ENCODE measurements around the gene IFNGR1. TPM values are rescaled to one million over a fixed set of nuclear protein-coding genes. Genes with fewer than 3 reads are reported as not detected.

The IFNGR1 gene
- total and polyA plus RNA-seq, 10 of the 15 experiments (the other 5 are each of a cell fraction or from before 2014, with no cell fraction given): 89.0 to 296 (median 138) TPM

- TF ChIP-seq EP300 (IDR thresholded peaks at IDR 0.05; ENCODE audit: borderline replicate concordance in 1 of 2, control insufficient read depth in 1 of 2, low read depth in 2 of 2, low read length in 2 of 2): 0 out of 4 replicates have a peak, but pooled peaks of 1 of the 2 experiments have one; percentile 2
- TF ChIP-seq SMAD1 (IDR thresholded peaks at IDR 0.05; ENCODE audit: low read depth, partially characterized antibody): no peak
- TF ChIP-seq FOXM1 (IDR thresholded peaks at IDR 0.05; ENCODE audit: low read depth, low read length): peak; percentile 48; the same call in 1 of the 2 replicates
- no peak for TF ChIP-seq EGR1 (IDR thresholded peaks at IDR 0.05; ENCODE audit: borderline replicate concordance in 1 of 2, low read depth in 2 of 2, low read length in 2 of 2)
- no peak for TF ChIP-seq MYC (IDR thresholded peaks at IDR 0.05; ENCODE audit: insufficient read depth, insufficient read length, insufficient replicate concordance, low read length, severe bottlenecking)
- 0 out of 2 replicates have a peak, but pooled peaks have one; percentile 18 for TF ChIP-seq ZBTB33 (IDR thresholded peaks at IDR 0.05)
- TF ChIP-seq IKZF1 (conservative IDR thresholded peaks at IDR 0.05): no peak; the same call in 1 of the 2 replicates
- TF ChIP-seq NFYB (IDR thresholded peaks at IDR 0.05; ENCODE audit: insufficient read depth, low read depth, low read length): no peak
- TF ChIP-seq GABPA (IDR thresholded peaks at IDR 0.05; ENCODE audit: low read depth): no peak
- TF ChIP-seq BACH1 (IDR thresholded peaks at IDR 0.05; ENCODE audit: borderline replicate concordance): no peak
- TF ChIP-seq NBN (IDR thresholded peaks at IDR 0.05): peak; percentile 47; the same call in 1 of the 2 replicates
- TF ChIP-seq, protein P1, sequence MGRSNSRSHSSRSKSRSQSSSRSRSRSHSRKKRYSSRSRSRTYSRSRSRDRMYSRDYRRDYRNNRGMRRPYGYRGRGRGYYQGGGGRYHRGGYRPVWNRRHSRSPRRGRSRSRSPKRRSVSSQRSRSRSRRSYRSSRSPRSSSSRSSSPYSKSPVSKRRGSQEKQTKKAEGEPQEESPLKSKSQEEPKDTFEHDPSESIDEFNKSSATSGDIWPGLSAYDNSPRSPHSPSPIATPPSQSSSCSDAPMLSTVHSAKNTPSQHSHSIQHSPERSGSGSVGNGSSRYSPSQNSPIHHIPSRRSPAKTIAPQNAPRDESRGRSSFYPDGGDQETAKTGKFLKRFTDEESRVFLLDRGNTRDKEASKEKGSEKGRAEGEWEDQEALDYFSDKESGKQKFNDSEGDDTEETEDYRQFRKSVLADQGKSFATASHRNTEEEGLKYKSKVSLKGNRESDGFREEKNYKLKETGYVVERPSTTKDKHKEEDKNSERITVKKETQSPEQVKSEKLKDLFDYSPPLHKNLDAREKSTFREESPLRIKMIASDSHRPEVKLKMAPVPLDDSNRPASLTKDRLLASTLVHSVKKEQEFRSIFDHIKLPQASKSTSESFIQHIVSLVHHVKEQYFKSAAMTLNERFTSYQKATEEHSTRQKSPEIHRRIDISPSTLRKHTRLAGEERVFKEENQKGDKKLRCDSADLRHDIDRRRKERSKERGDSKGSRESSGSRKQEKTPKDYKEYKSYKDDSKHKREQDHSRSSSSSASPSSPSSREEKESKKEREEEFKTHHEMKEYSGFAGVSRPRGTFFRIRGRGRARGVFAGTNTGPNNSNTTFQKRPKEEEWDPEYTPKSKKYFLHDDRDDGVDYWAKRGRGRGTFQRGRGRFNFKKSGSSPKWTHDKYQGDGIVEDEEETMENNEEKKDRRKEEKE (IDR thresholded peaks at IDR 0.05): no peak
- no peak for TF ChIP-seq JUND (IDR thresholded peaks at IDR 0.05; ENCODE audit: low read depth, low read length)
- TF ChIP-seq KLF5 (IDR thresholded peaks at IDR 0.05; ENCODE audit: partially characterized antibody): no peak
- no peak for TF ChIP-seq KDM1A (IDR thresholded peaks at IDR 0.05; ENCODE audit: borderline replicate concordance)
- TF ChIP-seq SIN3A (IDR thresholded peaks at IDR 0.05; ENCODE audit: low read depth, low read length): no peak
- TF ChIP-seq RBBP5 (conservative IDR thresholded peaks at IDR 0.05): no peak
- TF ChIP-seq SREBF1 (IDR thresholded peaks at IDR 0.05; ENCODE audit: low read length): no peak
- no peak for TF ChIP-seq YY1 (IDR thresholded peaks at IDR 0.05; ENCODE audit: low read depth, low read length)
- TF ChIP-seq EED (IDR thresholded peaks at IDR 0.05; ENCODE audit: low read depth): no peak
- no peak for TF ChIP-seq STAT1 (conservative IDR thresholded peaks at IDR 0.05)
- TF ChIP-seq CBX5 (IDR thresholded peaks at IDR 0.05; ENCODE audit: low read depth): 0 out of 2 replicates have a peak, but pooled peaks have one; percentile 8
- no peak for TF ChIP-seq NFYA (IDR thresholded peaks at IDR 0.05; ENCODE audit: borderline replicate concordance, low read depth, low read length)
Measured at GRCh38 chr6:137172734-137173431, 46.3 kb downstream of the IFNGR1 start (continued).

Data from GM12878 (cell line).